GM23338 (cell line): Measurements from ENCODE around the gene TRAPPC12. TPM values are rescaled to one million over a fixed set of nuclear protein-coding genes. Genes with fewer than 3 reads are reported as not detected.

Source experiments
- ATAC-seq: fragments of 200-7000 bp; cut with Tn5 transposase; 3 replicates; pipeline ENCODE4 v1.9.1; 2020
- DNase-seq: peaks from one replicate; pipeline ENCODE4 v3.0.0-alpha.2; 2015; ENCODE audit warnings: low spot score
- H2AFZ ChIP-seq: fragments of 200-600 bp; sonication (generic); 2 replicates; pipeline ENCODE4 v1.8.0; 2016; ENCODE audit warnings: antibody characterized with exemption, mild to moderate bottlenecking, moderate library complexity
- H3F3A ChIP-seq: fragments of 200-600 bp; sonication (generic); replicated peaks from 2 replicates; pipeline ENCODE4 v1.8.0; 2017; ENCODE audit warnings: antibody characterized with exemption, mixed run types, low read depth
- H3K27ac ChIP-seq: fragments of 200-600 bp; sonication (generic); 2 replicates; pipeline ENCODE4 v1.6.1; 2016; ENCODE audit warnings: low read depth
- H3K27me3 ChIP-seq: fragments of 200-600 bp; sonication (generic); 2 replicates; pipeline ENCODE4 v1.8.0; 2016; ENCODE audit warnings: mild to moderate bottlenecking, mixed run types, moderate library complexity; ENCODE audit not compliant: insufficient read depth
- H3K36me3 ChIP-seq: fragments of 200-600 bp; sonication (generic); 2 replicates; pipeline ENCODE4 v1.8.0; 2016; ENCODE audit warnings: mild to moderate bottlenecking; ENCODE audit not compliant: insufficient read depth
- H3K4me1 ChIP-seq: fragments of 200-600 bp; sonication (generic); 2 replicates; pipeline ENCODE4 v1.8.0; 2016; ENCODE audit warnings: mild to moderate bottlenecking, moderate library complexity; ENCODE audit not compliant: insufficient read depth
- H3K4me2 ChIP-seq: fragments of 200-600 bp; sonication (generic); 2 replicates; pipeline ENCODE4 v1.7.1; 2017; ENCODE audit warnings: mixed run types
- H3K4me3 ChIP-seq: fragments of 200-600 bp; sonication (generic); 2 replicates; pipeline ENCODE4 v1.6.1; 2016; ENCODE audit warnings: mixed run types
- H3K79me2 ChIP-seq: fragments of 200-600 bp; sonication (generic); replicated peaks from 2 replicates; pipeline ENCODE4 v1.8.0; 2017; ENCODE audit warnings: mild to moderate bottlenecking; ENCODE audit not compliant: insufficient read depth
- H3K9me2 ChIP-seq: fragments of 200-600 bp; sonication (generic); 2 replicates; pipeline ENCODE4 v1.8.0; 2017; ENCODE audit not compliant: insufficient read depth
- H4K20me1 ChIP-seq: fragments of 200-600 bp; sonication (generic); replicated peaks from 2 replicates; pipeline ENCODE4 v1.8.0; 2017; ENCODE audit warnings: mild to moderate bottlenecking; ENCODE audit not compliant: insufficient read depth
- H3K27ac Mint-ChIP-seq: 2 replicates; pipeline ENCODE4 v1.8.0; 2020; ENCODE audit warnings: inconsistent platforms, mild to moderate bottlenecking, moderate library complexity, mixed read lengths
- H3K27me3 Mint-ChIP-seq: 3 replicates; pipeline ENCODE4 v1.8.0; 2022; ENCODE audit warnings: low read depth, mild to moderate bottlenecking, moderate library complexity, mixed read lengths, inconsistent platforms; ENCODE audit not compliant: insufficient read depth, poor library complexity
- H3K36me3 Mint-ChIP-seq: 3 replicates; pipeline ENCODE4 v1.8.0; 2021; ENCODE audit warnings: low read depth, mild to moderate bottlenecking, inconsistent platforms, moderate library complexity, mixed read lengths
- H3K4me1 Mint-ChIP-seq: 3 replicates; pipeline ENCODE4 v1.8.0; 2020; ENCODE audit warnings: mild to moderate bottlenecking, inconsistent platforms, mixed read lengths
- H3K4me3 Mint-ChIP-seq: 3 replicates; pipeline ENCODE4 v1.8.0; 2021; ENCODE audit warnings: moderate library complexity, mild to moderate bottlenecking, inconsistent platforms, mixed read lengths
- H3K9me3 Mint-ChIP-seq: 3 replicates; pipeline ENCODE4 v1.8.0; 2020; ENCODE audit warnings: moderate library complexity, mild to moderate bottlenecking, inconsistent platforms, mixed read lengths
- NANOG ChIP-seq: IDR thresholded peaks from 2 replicates; pipeline ENCODE4 v1.6.1; 2016; ENCODE audit warnings: antibody characterized with exemption, borderline replicate concordance
- STAT1 ChIP-seq: IDR thresholded peaks from one replicate; pipeline ENCODE4 v1.6.1; 2016; ENCODE audit warnings: antibody characterized with exemption; ENCODE audit not compliant: unreplicated experiment
- ZNF331 ChIP-seq: fragments of 250-450 bp; sonication (Bioruptor Pico); IDR thresholded peaks from 2 replicates; pipeline ENCODE4 v1.5.0; 2020; ENCODE audit warnings: low read depth, mild to moderate bottlenecking, moderate library complexity
- polyA plus RNA-seq: library from polyadenylated mRNA; unstranded; fragments of >200 nt; fragmentation: Nextera tagmentation; extraction: Ambion mirVana; gene quantifications from 2 replicates; pipeline ENCODE4 v1.2.1, GENCODE V29; 2016
- total RNA-seq: library from RNA; depleted of rRNA; stranded (reverse); fragments of >200 nt; shearing (Covaris generic); gene quantifications from 2 replicates; pipeline ENCODE4 v1.2.3, GENCODE V29; 2014
- TF ChIP-seq, protein P1 (sequence below): fragments of 250-450 bp; sonication (Bioruptor Pico); IDR thresholded peaks from 2 replicates; pipeline ENCODE4 v1.5.0; 2020; ENCODE audit warnings: mild to moderate bottlenecking, moderate library complexity
- TF ChIP-seq, protein P2 (sequence below): IDR thresholded peaks from 2 replicates; pipeline ENCODE4 v1.6.1; 2016; ENCODE audit warnings: antibody characterized with exemption
- TF ChIP-seq, protein P3 (sequence below), 2 experiments: fragments of 200-600 bp in 1 of 2; sonication (generic) in 1 of 2; conservative IDR thresholded peaks; 2 replicates each; pipeline versions ENCODE4 v1.5.1 to v1.6.1; 2016 to 2017; ENCODE audit warnings: antibody characterized with exemption in 2 of 2, low read depth in 2 of 2, mild to moderate bottlenecking in 2 of 2, moderate library complexity in 1 of 2

Gene TRAPPC12
- total and polyA plus RNA-seq, 2 experiments from 2014 or later = 48.9 to 57.7 TPM

DNA sequence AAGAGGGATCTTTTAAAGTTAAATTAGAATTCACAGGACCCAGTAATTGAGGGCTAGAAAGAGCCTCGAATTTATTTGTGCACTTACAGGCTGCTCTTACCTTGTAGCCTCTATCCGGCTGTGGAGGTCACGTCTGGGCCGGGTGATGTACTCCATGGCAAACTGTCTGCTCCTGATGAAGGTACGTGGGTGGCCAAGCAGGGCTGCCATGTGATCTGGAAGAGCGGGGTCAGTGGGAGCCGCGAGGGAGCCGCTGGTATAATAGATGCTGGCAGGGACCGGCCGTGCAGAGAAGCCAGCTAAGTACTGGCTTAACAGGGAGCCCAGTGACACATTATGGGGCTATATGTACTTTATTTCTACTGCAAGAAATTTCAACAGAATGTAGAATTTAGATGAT, 80.7 kb downstream of the TRAPPC12 start (continued):
- TF ChIP-seq, protein P1, sequence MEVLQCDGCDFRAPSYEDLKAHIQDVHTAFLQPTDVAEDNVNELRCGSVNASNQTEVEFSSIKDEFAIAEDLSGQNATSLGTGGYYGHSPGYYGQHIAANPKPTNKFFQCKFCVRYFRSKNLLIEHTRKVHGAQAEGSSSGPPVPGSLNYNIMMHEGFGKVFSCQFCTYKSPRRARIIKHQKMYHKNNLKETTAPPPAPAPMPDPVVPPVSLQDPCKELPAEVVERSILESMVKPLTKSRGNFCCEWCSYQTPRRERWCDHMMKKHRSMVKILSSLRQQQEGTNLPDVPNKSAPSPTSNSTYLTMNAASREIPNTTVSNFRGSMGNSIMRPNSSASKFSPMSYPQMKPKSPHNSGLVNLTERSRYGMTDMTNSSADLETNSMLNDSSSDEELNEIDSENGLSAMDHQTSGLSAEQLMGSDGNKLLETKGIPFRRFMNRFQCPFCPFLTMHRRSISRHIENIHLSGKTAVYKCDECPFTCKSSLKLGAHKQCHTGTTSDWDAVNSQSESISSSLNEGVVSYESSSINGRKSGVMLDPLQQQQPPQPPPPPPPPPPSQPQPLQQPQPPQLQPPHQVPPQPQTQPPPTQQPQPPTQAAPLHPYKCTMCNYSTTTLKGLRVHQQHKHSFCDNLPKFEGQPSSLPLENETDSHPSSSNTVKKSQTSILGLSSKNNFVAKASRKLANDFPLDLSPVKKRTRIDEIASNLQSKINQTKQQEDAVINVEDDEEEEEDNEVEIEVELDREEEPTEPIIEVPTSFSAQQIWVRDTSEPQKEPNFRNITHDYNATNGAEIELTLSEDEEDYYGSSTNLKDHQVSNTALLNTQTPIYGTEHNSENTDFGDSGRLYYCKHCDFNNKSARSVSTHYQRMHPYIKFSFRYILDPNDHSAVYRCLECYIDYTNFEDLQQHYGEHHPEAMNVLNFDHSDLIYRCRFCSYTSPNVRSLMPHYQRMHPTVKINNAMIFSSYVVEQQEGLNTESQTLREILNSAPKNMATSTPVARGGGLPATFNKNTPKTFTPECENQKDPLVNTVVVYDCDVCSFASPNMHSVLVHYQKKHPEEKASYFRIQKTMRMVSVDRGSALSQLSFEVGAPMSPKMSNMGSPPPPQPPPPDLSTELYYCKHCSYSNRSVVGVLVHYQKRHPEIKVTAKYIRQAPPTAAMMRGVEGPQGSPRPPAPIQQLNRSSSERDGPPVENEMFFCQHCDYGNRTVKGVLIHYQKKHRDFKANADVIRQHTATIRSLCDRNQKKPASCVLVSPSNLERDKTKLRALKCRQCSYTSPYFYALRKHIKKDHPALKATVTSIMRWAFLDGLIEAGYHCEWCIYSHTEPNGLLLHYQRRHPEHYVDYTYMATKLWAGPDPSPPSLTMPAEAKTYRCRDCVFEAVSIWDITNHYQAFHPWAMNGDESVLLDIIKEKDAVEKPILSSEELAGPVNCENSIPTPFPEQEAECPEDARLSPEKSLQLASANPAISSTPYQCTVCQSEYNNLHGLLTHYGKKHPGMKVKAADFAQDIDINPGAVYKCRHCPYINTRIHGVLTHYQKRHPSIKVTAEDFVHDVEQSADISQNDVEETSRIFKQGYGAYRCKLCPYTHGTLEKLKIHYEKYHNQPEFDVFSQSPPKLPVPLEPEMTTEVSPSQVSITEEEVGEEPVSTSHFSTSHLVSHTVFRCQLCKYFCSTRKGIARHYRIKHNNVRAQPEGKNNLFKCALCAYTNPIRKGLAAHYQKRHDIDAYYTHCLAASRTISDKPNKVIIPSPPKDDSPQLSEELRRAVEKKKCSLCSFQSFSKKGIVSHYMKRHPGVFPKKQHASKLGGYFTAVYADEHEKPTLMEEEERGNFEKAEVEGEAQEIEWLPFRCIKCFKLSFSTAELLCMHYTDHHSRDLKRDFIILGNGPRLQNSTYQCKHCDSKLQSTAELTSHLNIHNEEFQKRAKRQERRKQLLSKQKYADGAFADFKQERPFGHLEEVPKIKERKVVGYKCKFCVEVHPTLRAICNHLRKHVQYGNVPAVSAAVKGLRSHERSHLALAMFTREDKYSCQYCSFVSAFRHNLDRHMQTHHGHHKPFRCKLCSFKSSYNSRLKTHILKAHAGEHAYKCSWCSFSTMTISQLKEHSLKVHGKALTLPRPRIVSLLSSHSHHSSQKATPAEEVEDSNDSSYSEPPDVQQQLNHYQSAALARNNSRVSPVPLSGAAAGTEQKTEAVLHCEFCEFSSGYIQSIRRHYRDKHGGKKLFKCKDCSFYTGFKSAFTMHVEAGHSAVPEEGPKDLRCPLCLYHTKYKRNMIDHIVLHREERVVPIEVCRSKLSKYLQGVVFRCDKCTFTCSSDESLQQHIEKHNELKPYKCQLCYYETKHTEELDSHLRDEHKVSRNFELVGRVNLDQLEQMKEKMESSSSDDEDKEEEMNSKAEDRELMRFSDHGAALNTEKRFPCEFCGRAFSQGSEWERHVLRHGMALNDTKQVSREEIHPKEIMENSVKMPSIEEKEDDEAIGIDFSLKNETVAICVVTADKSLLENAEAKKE (CRISPR knock-in tag) = no peak
- TF ChIP-seq NANOG (no peak), ZNF331 (no peak)

DNA sequence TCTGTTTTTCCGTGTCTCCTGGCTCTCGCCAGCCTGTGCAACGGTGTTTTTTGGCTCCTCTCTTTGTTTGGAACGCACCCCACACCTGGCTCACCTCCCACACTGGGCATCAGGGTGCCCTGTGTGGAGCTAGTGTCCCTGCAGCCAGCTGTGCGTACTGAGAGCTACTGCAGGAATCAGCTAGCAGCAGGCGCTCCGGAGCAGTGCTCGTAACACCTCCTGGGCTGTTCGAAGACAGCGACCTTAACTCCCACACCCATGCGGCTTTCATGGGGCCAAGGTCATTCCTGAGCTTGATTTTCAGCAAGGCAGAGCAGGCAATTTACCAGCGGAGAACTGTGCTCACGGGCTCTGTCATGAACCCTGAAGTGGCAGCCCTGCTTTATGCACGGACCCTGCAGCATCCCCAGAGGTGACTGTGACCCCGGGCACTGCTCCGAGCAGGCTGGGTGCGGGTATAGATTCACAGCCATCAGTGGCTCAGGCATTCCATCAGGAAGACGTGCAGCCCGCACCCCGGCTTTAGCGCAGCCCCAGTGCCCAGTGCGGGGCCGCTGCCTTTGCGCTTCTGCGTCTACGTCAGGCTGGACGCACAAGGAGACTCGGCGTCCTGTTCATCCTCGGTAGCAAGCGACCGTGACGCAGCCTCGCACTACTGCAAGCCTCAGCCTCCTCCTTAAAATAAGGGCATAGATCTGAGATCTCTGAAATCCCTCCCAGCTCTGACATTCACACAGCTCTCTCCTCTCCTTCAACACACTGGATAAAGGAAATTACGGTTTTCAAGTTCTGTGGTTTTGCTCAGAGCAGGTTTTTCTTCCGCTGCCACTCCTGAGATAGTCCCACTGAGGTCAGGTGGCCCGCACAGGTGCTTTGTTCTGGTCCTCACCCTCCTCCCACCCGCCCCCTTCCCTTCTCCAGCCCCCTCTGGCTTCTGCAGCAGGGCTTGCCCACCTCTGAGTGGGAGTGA, 81.6 kb downstream of the TRAPPC12 start:
- Histone ChIP-seq H3K4me1 (no peaks in the 10 kb centered on the region), H3K27me3 (no peaks in the 10 kb centered on the region), H3K79me2 (no peaks in the 10 kb centered on the region), H4K20me1 (no peaks in the 10 kb centered on the region), H3K4me3 (no peak overlapping the region), H3K36me3 (no peaks in the 10 kb centered on the region), H3F3A (no peaks in the 10 kb centered on the region), H2AFZ (no peak overlapping the region), H3K27ac (no peak overlapping the region; the same call in 1 of the 2 replicates), H3K9me2 (no peaks in the 10 kb centered on the region), H3K4me2 (no peak overlapping the region)
- H3K27ac Mint-ChIP-seq = no peak overlapping the region; the same call in 1 of the 2 replicates
- no peak overlapping the region for H3K4me3 Mint-ChIP-seq
- H3K36me3 Mint-ChIP-seq = peaks cover 11% of the 10 kb centered on the region
- H3K9me3 Mint-ChIP-seq = no peaks in the 10 kb centered on the region
- ATAC-seq = peak; percentile 14
- H3K27me3 Mint-ChIP-seq = peaks cover 2% of the 10 kb centered on the region
- H3K4me1 Mint-ChIP-seq = peaks cover 28% of the 10 kb centered on the region
- no peak for DNase-seq
- TF ChIP-seq, protein P2, sequence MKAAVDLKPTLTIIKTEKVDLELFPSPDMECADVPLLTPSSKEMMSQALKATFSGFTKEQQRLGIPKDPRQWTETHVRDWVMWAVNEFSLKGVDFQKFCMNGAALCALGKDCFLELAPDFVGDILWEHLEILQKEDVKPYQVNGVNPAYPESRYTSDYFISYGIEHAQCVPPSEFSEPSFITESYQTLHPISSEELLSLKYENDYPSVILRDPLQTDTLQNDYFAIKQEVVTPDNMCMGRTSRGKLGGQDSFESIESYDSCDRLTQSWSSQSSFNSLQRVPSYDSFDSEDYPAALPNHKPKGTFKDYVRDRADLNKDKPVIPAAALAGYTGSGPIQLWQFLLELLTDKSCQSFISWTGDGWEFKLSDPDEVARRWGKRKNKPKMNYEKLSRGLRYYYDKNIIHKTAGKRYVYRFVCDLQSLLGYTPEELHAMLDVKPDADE = no peak
- TF ChIP-seq STAT1 (no peak), ZNF331 (no peak)
- TF ChIP-seq, protein P3, sequence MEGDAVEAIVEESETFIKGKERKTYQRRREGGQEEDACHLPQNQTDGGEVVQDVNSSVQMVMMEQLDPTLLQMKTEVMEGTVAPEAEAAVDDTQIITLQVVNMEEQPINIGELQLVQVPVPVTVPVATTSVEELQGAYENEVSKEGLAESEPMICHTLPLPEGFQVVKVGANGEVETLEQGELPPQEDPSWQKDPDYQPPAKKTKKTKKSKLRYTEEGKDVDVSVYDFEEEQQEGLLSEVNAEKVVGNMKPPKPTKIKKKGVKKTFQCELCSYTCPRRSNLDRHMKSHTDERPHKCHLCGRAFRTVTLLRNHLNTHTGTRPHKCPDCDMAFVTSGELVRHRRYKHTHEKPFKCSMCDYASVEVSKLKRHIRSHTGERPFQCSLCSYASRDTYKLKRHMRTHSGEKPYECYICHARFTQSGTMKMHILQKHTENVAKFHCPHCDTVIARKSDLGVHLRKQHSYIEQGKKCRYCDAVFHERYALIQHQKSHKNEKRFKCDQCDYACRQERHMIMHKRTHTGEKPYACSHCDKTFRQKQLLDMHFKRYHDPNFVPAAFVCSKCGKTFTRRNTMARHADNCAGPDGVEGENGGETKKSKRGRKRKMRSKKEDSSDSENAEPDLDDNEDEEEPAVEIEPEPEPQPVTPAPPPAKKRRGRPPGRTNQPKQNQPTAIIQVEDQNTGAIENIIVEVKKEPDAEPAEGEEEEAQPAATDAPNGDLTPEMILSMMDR (conservative IDR thresholded peaks at IDR 0.05; ENCODE audit: low read depth in 2 of 2) = no peak
